Tibial nerve (tissue), 4 donors: Measurements from ENCODE around the gene SLC25A48. TPM values are rescaled to one million over a fixed set of nuclear protein-coding genes. Genes with fewer than 3 reads are reported as not detected.

Experiments used
- DNase-seq, 2 donors: peaks; one replicate each; pipeline ENCODE4 v3.0.0-alpha.2; 2019; ENCODE audit warnings: low spot score in 2 of 2
- H3K27ac ChIP-seq, 4 donors: fragments of 200-600 bp; sonication (generic) in 3 of 4; one replicate each; pipeline ENCODE4 v1.5.1; 2017 to 2019; ENCODE audit warnings: mild to moderate bottlenecking in 1 of 4
- H3K27me3 ChIP-seq, 2 donors: fragments of 200-600 bp; sonication (generic) in 1 of 2; one replicate each; pipeline versions ENCODE4 v1.5.1 to v1.6.0; 2017 to 2019
- H3K36me3 ChIP-seq, 3 donors: fragments of 200-600 bp; sonication (generic); one replicate each; pipeline ENCODE4 v1.5.1; 2018 to 2019
- H3K4me1 ChIP-seq, 4 donors: fragments of 200-600 bp; sonication (generic) in 3 of 4; one replicate each; pipeline ENCODE4 v1.5.1; 2017 to 2019
- H3K4me3 ChIP-seq, 4 donors: fragments of 200-600 bp; sonication (generic) in 3 of 4; one replicate each; pipeline ENCODE4 v1.5.1; 2017 to 2019; ENCODE audit warnings: mild to moderate bottlenecking in 1 of 4, moderate library complexity in 1 of 4
- H3K9me3 ChIP-seq, 4 donors: fragments of 200-600 bp; sonication (generic) in 3 of 4; one replicate each; pipeline ENCODE4 v1.5.1; 2017 to 2019
- CTCF ChIP-seq, 5 experiments: fragments of 200-600 bp in 3 of 5; fragments of 450-650 bp in 2 of 5; sonication (generic) in 3 of 5; IDR thresholded peaks; one replicate each; pipeline ENCODE4 v1.5.1; 2016 to 2019; ENCODE audit warnings: antibody characterized with exemption in 5 of 5, mild to moderate bottlenecking in 3 of 5, moderate library complexity in 2 of 5
- EP300 ChIP-seq, 2 donors: sonication (generic); formaldehyde crosslinking; IDR thresholded peaks; one replicate each; pipeline ENCODE4 v1.6.1; 2017; ENCODE audit warnings: antibody characterized with exemption in 2 of 2, mild to moderate bottlenecking in 1 of 2
- POLR2A ChIP-seq, 2 donors: fragments of 450-650 bp; IDR thresholded peaks; one replicate each; pipeline ENCODE4 v1.6.1; 2017; ENCODE audit warnings: antibody characterized with exemption in 2 of 2, mild to moderate bottlenecking in 2 of 2, moderate library complexity in 2 of 2
- WGBS, 2 donors: methylation state at CpG; one replicate each; pipeline ENCODE4 v1.1.5; 2018; 5-methylcytosine and 5-hydroxymethylcytosine counted together
- total RNA-seq, 4 donors: library from RNA; depleted of rRNA; stranded (reverse); fragments of >200 nt; gene quantifications; one replicate each; pipeline ENCODE4 v1.1.0, GENCODE V29; 2016

SLC25A48 gene
- total RNA-seq: 10 to 100 TPM; 59.4 to 91.2 (median 72.1) TPM

GRCh38 chr5:135834639-135835529 is at the start of gene SLC25A48:
SLC25A48 (plus strand) TSS chr5:135834663; CDS start chr5:135834848, 185 bp downstream.
- DNase-seq: no peak
- Histone ChIP-seq H3K4me1 (peaks cover 0 to 22% (median 6%) of the 10 kb centered on the region in 4 donors), H3K4me3 (peak within 1 kb of the TSS; percentile 24 to 48 (median 30)), H3K27ac (peak within 1 kb of the TSS; percentile 53 to 80 (median 70)), H3K9me3 (peaks cover 0 to 6% (median 0%) of the 10 kb centered on the region in 4 donors), H3K27me3 (peaks cover 0 to 30% of the 10 kb centered on the region in 2 donors), H3K36me3 (no peaks in the 10 kb centered on the region)
- WGBS, 2 donors: 2 to 3% methylated on average over 29 to 35 of the region's 68 CpGs
- TF ChIP-seq POLR2A (IDR thresholded peaks at IDR 0.05) (peak in 1 of 2 donors; percentile 40), CTCF (IDR thresholded peaks at IDR 0.05) (peak in 2 of 5 experiments; percentile 55 to 62), EP300 (IDR thresholded peaks at IDR 0.05) (peak in 1 of 2 donors; percentile 50)

GRCh38 chr5:135800656-135801055 is 33.8 kb upstream of the SLC25A48 start:
- Histone ChIP-seq H3K36me3 (no peaks in the 10 kb centered on the region), H3K27me3 (no peaks in the 10 kb centered on the region), H3K4me1 (no peaks in the 10 kb centered on the region), H3K27ac (no peak overlapping the region), H3K9me3 (no peaks in the 10 kb centered on the region), H3K4me3 (no peak overlapping the region)
- TF ChIP-seq CTCF (IDR thresholded peaks at IDR 0.05) (no peak), POLR2A (IDR thresholded peaks at IDR 0.05) (no peak), EP300 (IDR thresholded peaks at IDR 0.05) (no peak)
- 74 to 79% methylated on average over 10 of the region's 10 CpGs for WGBS, 2 donors
- DNase-seq: no peak

- Histone ChIP-seq H3K9me3 (no peaks in the 10 kb centered on the region), H3K4me1 (no peaks in the 10 kb centered on the region), H3K36me3 (no peaks in the 10 kb centered on the region), H3K4me3 (no peak overlapping the region), H3K27ac (no peak overlapping the region), H3K27me3 (no peaks in the 10 kb centered on the region)
- WGBS, 2 donors: 66 to 75% methylated on average over 7 of the region's 7 CpGs
- TF ChIP-seq EP300 (IDR thresholded peaks at IDR 0.05) (peak in 1 of 2 donors; percentile 20), POLR2A (IDR thresholded peaks at IDR 0.05) (no peak)
- DNase-seq: no peak
Measured at GRCh38 chr5:135810188-135810943, 24.1 kb upstream of the SLC25A48 start.

GRCh38 chr5:135811007-135811406 is 23.5 kb upstream of the SLC25A48 start:
- Histone ChIP-seq H3K27ac (no peak overlapping the region), H3K36me3 (no peaks in the 10 kb centered on the region), H3K4me1 (no peaks in the 10 kb centered on the region), H3K4me3 (no peak overlapping the region), H3K27me3 (no peaks in the 10 kb centered on the region), H3K9me3 (no peaks in the 10 kb centered on the region)
- WGBS, 2 donors: 90 to 93% methylated on average over 4 of the region's 4 CpGs
- DNase-seq: no peak
- TF ChIP-seq EP300 (IDR thresholded peaks at IDR 0.05) (no peak), POLR2A (IDR thresholded peaks at IDR 0.05) (no peak), CTCF (IDR thresholded peaks at IDR 0.05) (no peak)

GRCh38 chr5:135813758-135814157 is 20.7 kb upstream of the SLC25A48 start:
- no peak for TF ChIP-seq CTCF (IDR thresholded peaks at IDR 0.05)
- no peak for TF ChIP-seq POLR2A (IDR thresholded peaks at IDR 0.05)
- TF ChIP-seq EP300 (IDR thresholded peaks at IDR 0.05): no peak
- no peak overlapping the region for H3K4me3 ChIP-seq
- H3K9me3 ChIP-seq: no peaks in the 10 kb centered on the region
- no peak for DNase-seq
- H3K27ac ChIP-seq: no peak overlapping the region
- no peaks in the 10 kb centered on the region for H3K36me3 ChIP-seq
- H3K27me3 ChIP-seq: no peaks in the 10 kb centered on the region
- WGBS, 2 donors: 53 to 81% methylated on average over 7 of the region's 7 CpGs
- H3K4me1 ChIP-seq: no peaks in the 10 kb centered on the region
